ENCODE data around the gene KCNAB1.

GRCh38 chr3:156535162-156535627 is 414.8 kb downstream of the KCNAB1 start:
- TF ChIP-seq CTCF (conservative IDR thresholded peaks at IDR 0.05; ENCODE audit: low read depth, low read length) (peak; percentile 71), EZH2 (IDR thresholded peaks at IDR 0.05; ENCODE audit: low read length, unreplicated experiment) (no peak), EZH2phosphoT487 (IDR thresholded peaks at IDR 0.05; ENCODE audit: borderline replicate concordance, low read length) (no peak)

All from PC-3 (cell line).